ENCODE data around the gene PLPPR2.
"Not testable (repeated sequence)": the region's sequence is repeated elsewhere in the genome, so short reads cannot be mapped to it uniquely, and the experiment has no call there.

The PLPPR2 gene

GRCh38 chr19:11355160-11356073 is at the start of gene PLPPR2:
Gene PLPPR2, plus strand, starts transcription at chr19:11355432. Its CDS starts 2,242 bp downstream, at chr19:11357674.
- peak; percentile 81 for DNase-seq

- DNase-seq, result no peak
These were observed 48.9 kb upstream of the PLPPR2 start for GRCh38 chr19:11306337-11306736.

- DNase-seq, result not testable (repeated sequence)
These were observed 34.8 kb upstream of the PLPPR2 start for GRCh38 chr19:11320278-11320995.

GRCh38 chr19:11321191-11322126 is 33.8 kb upstream of the PLPPR2 start:
- no peak for DNase-seq

GRCh38 chr19:11322269-11323024 is 32.8 kb upstream of the PLPPR2 start:
- no peak for DNase-seq

- DNase-seq, result no peak
These were observed 31.6 kb upstream of the PLPPR2 start for GRCh38 chr19:11323601-11324078.

- peak; percentile 52 for DNase-seq
These were observed 31.1 kb upstream of the PLPPR2 start for GRCh38 chr19:11324079-11324661.

- DNase-seq, result no peak
These were observed 30.4 kb upstream of the PLPPR2 start for GRCh38 chr19:11324748-11325389.

- DNase-seq, result no peak
These were observed 29.7 kb upstream of the PLPPR2 start for GRCh38 chr19:11325544-11325943.

- DNase-seq, result no peak
These were observed 25.1 kb upstream of the PLPPR2 start for GRCh38 chr19:11330127-11330526.

- DNase-seq, result no peak
These were observed 23.7 kb upstream of the PLPPR2 start for GRCh38 chr19:11331502-11331901.

GRCh38 chr19:11332822-11333221 is 22.4 kb upstream of the PLPPR2 start:
- peak; percentile 73 for DNase-seq

- not testable (repeated sequence) for DNase-seq
These were observed 21.4 kb upstream of the PLPPR2 start for GRCh38 chr19:11333838-11334237.

GRCh38 chr19:11335449-11336146 is 19.6 kb upstream of the PLPPR2 start:
- DNase-seq, result no peak

- no peak for DNase-seq
These were observed 18.2 kb upstream of the PLPPR2 start for GRCh38 chr19:11337080-11337479.

- DNase-seq, result no peak
These were observed 17.1 kb upstream of the PLPPR2 start for GRCh38 chr19:11338121-11338520.

GRCh38 chr19:11338569-11339253 is 16.5 kb upstream of the PLPPR2 start:
- peak; percentile 47 for DNase-seq

- peak; percentile 89 for DNase-seq
These were observed 15.8 kb upstream of the PLPPR2 start, which contains the start of gene RAB3D for GRCh38 chr19:11339254-11340098. Gene RAB3D, minus strand, starts transcription at chr19:11339657. Its CDS starts 2,258 bp downstream, at chr19:11337399.

- DNase-seq, result not testable (repeated sequence)
These were observed 15.1 kb upstream of the PLPPR2 start for GRCh38 chr19:11340099-11340467.

All from NCI-H2171 treated with DMSO at 0.1 percent for 48 hours (cell line).